Measurements from ENCODE around the gene ENSA.

DNA sequence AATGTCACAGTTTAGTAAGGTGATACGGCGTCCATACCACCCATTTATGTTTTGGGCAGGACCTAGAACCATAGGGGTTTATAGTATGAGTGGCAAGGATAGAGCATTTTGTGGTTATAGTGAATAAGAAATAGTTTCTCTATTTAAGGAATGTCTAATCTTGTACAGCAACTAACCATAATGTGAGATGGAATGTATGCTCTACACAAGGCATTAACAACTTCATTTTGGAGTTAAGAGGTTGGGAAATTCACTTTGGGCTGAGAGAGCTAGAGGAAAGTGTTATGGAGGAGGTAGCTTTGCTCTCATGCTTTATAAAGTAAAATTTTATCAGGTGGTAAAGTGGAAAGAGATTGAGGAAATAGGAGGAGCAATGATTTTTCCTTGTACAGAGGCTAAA lies 47.0 kb downstream of the ENSA start:
- TF ChIP-seq POLR2A (IDR thresholded peaks at IDR 0.05; ENCODE audit: low read depth, low read length) (no peak), RFX5 (IDR thresholded peaks at IDR 0.05; ENCODE audit: low read depth, low read length) (no peak), SMC3 (IDR thresholded peaks at IDR 0.05; ENCODE audit: low read depth, low read length) (no peak), CHD1 (IDR thresholded peaks at IDR 0.05; ENCODE audit: low read depth, low read length) (no peak), FOS (IDR thresholded peaks at IDR 0.05; ENCODE audit: low read depth, low read length) (no peak)
- TF ChIP-seq, protein P1, sequence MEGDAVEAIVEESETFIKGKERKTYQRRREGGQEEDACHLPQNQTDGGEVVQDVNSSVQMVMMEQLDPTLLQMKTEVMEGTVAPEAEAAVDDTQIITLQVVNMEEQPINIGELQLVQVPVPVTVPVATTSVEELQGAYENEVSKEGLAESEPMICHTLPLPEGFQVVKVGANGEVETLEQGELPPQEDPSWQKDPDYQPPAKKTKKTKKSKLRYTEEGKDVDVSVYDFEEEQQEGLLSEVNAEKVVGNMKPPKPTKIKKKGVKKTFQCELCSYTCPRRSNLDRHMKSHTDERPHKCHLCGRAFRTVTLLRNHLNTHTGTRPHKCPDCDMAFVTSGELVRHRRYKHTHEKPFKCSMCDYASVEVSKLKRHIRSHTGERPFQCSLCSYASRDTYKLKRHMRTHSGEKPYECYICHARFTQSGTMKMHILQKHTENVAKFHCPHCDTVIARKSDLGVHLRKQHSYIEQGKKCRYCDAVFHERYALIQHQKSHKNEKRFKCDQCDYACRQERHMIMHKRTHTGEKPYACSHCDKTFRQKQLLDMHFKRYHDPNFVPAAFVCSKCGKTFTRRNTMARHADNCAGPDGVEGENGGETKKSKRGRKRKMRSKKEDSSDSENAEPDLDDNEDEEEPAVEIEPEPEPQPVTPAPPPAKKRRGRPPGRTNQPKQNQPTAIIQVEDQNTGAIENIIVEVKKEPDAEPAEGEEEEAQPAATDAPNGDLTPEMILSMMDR (conservative IDR thresholded peaks at IDR 0.05; ENCODE audit: low read depth, low read length) = no peak
- TF ChIP-seq, protein P2, sequence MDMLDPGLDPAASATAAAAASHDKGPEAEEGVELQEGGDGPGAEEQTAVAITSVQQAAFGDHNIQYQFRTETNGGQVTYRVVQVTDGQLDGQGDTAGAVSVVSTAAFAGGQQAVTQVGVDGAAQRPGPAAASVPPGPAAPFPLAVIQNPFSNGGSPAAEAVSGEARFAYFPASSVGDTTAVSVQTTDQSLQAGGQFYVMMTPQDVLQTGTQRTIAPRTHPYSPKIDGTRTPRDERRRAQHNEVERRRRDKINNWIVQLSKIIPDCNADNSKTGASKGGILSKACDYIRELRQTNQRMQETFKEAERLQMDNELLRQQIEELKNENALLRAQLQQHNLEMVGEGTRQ (IDR thresholded peaks at IDR 0.05; ENCODE audit: low read depth, low read length) = no peak
